GM23248 (cell line): ENCODE data around the gene REC114.

Experiments used
- EZH2 ChIP-seq: fragments of 200-600 bp; sonication (generic); IDR thresholded peaks from 2 replicates; pipeline ENCODE4 v1.6.1; 2018; ENCODE audit warnings: antibody characterized with exemption, mild to moderate bottlenecking; ENCODE audit not compliant: insufficient read depth, poor library complexity, severe bottlenecking
- EZH2phosphoT487 ChIP-seq: fragments of 200-600 bp; sonication (generic); IDR thresholded peaks from 2 replicates; pipeline ENCODE4 v1.6.1; 2018; ENCODE audit warnings: antibody characterized with exemption, moderate library complexity, mild to moderate bottlenecking, low read depth; ENCODE audit not compliant: insufficient read depth

GRCh38 chr15:73440571-73440970 is 2.4 kb upstream of the REC114 start:
- TF ChIP-seq EZH2 (no peak), EZH2phosphoT487 (no peak)
